Measurements from ENCODE around the gene DBP. TPM values are rescaled to one million over a fixed set of nuclear protein-coding genes. Genes with fewer than 3 reads are reported as not detected.

Gene DBP
- total and polyA plus RNA-seq, 10 of the 15 experiments (the other 5 are each of a cell fraction or from before 2014, with no cell fraction given): 2.0 to 10.6 (median 6.9) TPM

DNA sequence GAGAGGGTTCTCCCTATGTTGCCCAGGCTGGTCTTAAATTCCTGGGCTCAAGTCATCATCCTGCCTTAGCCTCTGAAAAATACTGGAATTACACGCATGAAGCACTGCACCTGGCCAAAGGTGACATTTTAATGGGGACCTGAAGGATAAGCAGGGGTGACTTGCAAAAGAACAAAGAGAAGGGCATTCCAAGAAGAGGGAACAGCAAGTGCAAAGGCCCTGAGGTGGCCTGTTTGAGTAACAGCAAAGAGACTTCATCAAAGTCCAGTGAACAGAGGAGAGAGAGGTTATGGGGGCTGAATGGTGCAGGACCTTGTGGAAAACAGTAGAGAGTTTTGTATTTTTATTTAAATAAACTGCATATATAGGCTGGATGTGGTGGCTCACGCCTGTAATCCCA lies 4.7 kb upstream of the DBP start:
- in situ Hi-C loops (cut with MboI) (loop anchor here (25.0 kb wide), 1 partner anchor 1245 kb away; the partner anchor contains the start of genes AKT1S1, IL4I1 and TBC1D17), intact Hi-C loops (cut with micrococcal nuclease; ENCODE audit: unreplicated experiment) (no loop called here)
- DNase-seq (ENCODE audit: low read depth, low spot score) (no peak), FAIRE-seq (no peak), ATAC-seq (no peak)
- peaks cover 19% of the 10 kb centered on the region for H3K4me1 ChIP-seq (ENCODE audit: control insufficient read depth, insufficient read depth, low read length)
- BruUV-seq (replicated peaks): no TSS peak
- TF ChIP-seq FOXM1 (IDR thresholded peaks at IDR 0.05; ENCODE audit: low read depth, low read length): no peak
- H3K4me3 ChIP-seq: no peak overlapping the region
- H3K79me2 ChIP-seq (ENCODE audit: control insufficient read depth, insufficient read depth, low read length): no peaks in the 10 kb centered on the region
- no peak overlapping the region for H3K9ac ChIP-seq (ENCODE audit: control insufficient read depth, insufficient read depth, low read length)
- RAD21 ChIA-PET (ENCODE audit: unreplicated experiment): no interaction called here
- H4K20me1 ChIP-seq (ENCODE audit: control insufficient read depth, insufficient read depth): no peaks in the 10 kb centered on the region
- H3K4me2 ChIP-seq (ENCODE audit: control insufficient read depth, insufficient read depth): no peak overlapping the region
- no peaks in the 10 kb centered on the region for H3K9me3 ChIP-seq (replicated peaks; ENCODE audit: control insufficient read depth, insufficient read depth, low read length)
- no peaks in the 10 kb centered on the region for H3K36me3 ChIP-seq (ENCODE audit: control insufficient read depth in 2 of 2, insufficient read depth in 2 of 2, low read length in 1 of 2)
- CTCF ChIA-PET: interaction anchor here (0.6 kb wide), 1 partner anchor 358 kb away, joined by 3 read pairs; no protein-coding TSS in a partner anchor
- SMC1A ChIA-PET (ENCODE audit: uncharacterized antibody, unreplicated experiment): interaction anchor here (0.9 kb wide), 1 partner anchor 140 kb away, joined by 4 read pairs; no protein-coding TSS in a partner anchor
- POLR2A ChIA-PET: interaction anchor here (0.6 kb wide), 1 partner anchor 54 kb away, joined by 5 read pairs; no protein-coding TSS in a partner anchor
- H3K27ac ChIP-seq (ENCODE audit: control insufficient read depth, insufficient read depth): no peak overlapping the region
- H2AFZ ChIP-seq (ENCODE audit: control insufficient read depth, low read depth, low read length): no peak overlapping the region
- 52% methylated on average over 2 of the region's 2 CpGs for WGBS (ENCODE audit: insufficient coverage, insufficient replicate concordance, low lambda C conversion rate, missing lambda C conversion rate)
- no peaks in the 10 kb centered on the region for H3K27me3 ChIP-seq (replicated peaks in 1 of 2; ENCODE audit: control insufficient read depth in 2 of 2, insufficient read depth in 2 of 2, low read length in 1 of 2)

DNA sequence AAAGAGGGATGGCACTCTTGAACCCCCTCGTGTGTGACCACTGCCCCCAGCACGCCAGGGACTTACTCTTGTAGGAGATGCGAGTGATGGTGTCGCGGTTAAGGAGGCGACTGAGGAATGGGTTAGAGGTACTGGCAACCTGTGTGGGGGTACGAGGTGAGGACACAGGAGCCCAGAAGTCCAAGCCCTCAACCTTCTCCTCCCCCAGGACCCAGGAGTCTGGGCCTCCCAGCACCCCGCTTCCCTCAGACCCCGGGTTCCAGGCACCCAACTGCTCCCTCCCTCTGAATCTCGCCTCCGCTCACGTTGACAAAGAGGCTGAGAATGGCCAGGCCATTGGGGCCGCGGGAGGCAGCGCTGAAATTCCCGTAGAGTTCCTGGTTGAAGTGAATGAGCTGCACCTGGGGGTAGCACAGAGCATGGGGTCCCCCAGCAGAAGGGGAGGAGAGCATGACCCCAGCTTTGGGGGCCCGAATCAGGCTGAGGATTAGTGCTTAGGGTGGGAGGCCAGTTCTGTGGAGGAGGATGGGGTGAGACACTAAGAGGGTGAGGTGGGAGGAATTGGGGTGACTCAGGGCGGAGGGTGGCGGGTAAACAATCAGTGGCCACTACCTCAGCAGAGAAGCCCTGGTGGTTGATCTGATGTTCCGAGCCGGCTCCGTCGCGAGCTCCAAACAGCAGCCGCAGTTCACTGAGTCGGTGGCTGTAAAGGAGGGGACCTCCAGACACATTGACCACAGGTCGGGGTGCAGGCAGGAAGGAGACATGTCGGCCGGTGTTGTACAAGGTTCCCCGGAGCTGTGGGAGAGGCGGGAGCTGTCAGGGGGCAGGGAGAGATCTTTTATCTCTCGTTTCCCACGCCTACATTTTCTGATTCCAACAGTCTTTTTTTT lies 2.5 kb upstream of the DBP start:
- no peaks in the 10 kb centered on the region for H3K9me3 ChIP-seq (replicated peaks; ENCODE audit: control insufficient read depth, insufficient read depth, low read length)
- no peaks in the 10 kb centered on the region for H4K20me1 ChIP-seq (ENCODE audit: control insufficient read depth, insufficient read depth)
- peaks cover 3% of the 10 kb centered on the region for H3K79me2 ChIP-seq (ENCODE audit: control insufficient read depth, insufficient read depth, low read length)
- SMC1A ChIA-PET (ENCODE audit: uncharacterized antibody, unreplicated experiment): no interaction called here
- peaks cover 13% of the 10 kb centered on the region for H3K4me1 ChIP-seq (ENCODE audit: control insufficient read depth, insufficient read depth, low read length)
- CTCF ChIA-PET: interaction anchor here (1.1 kb wide), 1 partner anchor 155 kb away, joined by 3 read pairs; no protein-coding TSS in a partner anchor
- RAD21 ChIA-PET (ENCODE audit: unreplicated experiment): no interaction called here
- H3K27ac ChIP-seq (ENCODE audit: control insufficient read depth, insufficient read depth): no peak overlapping the region
- H3K36me3 ChIP-seq (ENCODE audit: control insufficient read depth in 2 of 2, insufficient read depth in 2 of 2, low read length in 1 of 2): no peaks in the 10 kb centered on the region
- no peak overlapping the region for H2AFZ ChIP-seq (ENCODE audit: control insufficient read depth, low read depth, low read length)
- FAIRE-seq (no peak), DNase-seq (ENCODE audit: low read depth, low spot score) (no peak), ATAC-seq (no peak)
- H3K9ac ChIP-seq (ENCODE audit: control insufficient read depth, insufficient read depth, low read length): no peak overlapping the region
- BruUV-seq (replicated peaks): no TSS peak
- in situ Hi-C loops (cut with MboI): loop anchor here (25.0 kb wide), 1 partner anchor 1248 kb away; the partner anchor contains the start of genes AKT1S1, IL4I1 and TBC1D17
- no peak overlapping the region for H3K4me2 ChIP-seq (ENCODE audit: control insufficient read depth, insufficient read depth)
- intact Hi-C loops (cut with micrococcal nuclease; ENCODE audit: unreplicated experiment): loop anchor here (10.0 kb wide), 1 partner anchor 325 kb away; the partner anchor contains the start of gene FTL
- no peaks in the 10 kb centered on the region for H3K27me3 ChIP-seq (replicated peaks in 1 of 2; ENCODE audit: control insufficient read depth in 2 of 2, insufficient read depth in 2 of 2, low read length in 1 of 2)
- TF ChIP-seq SIN3A (IDR thresholded peaks at IDR 0.05; ENCODE audit: low read depth, low read length) (no peak), NBN (IDR thresholded peaks at IDR 0.05) (no peak), CHD4 (IDR thresholded peaks at IDR 0.05) (no peak), MTA2 (IDR thresholded peaks at IDR 0.05; ENCODE audit: low read depth) (no peak)
- TF ChIP-seq, protein P1, sequence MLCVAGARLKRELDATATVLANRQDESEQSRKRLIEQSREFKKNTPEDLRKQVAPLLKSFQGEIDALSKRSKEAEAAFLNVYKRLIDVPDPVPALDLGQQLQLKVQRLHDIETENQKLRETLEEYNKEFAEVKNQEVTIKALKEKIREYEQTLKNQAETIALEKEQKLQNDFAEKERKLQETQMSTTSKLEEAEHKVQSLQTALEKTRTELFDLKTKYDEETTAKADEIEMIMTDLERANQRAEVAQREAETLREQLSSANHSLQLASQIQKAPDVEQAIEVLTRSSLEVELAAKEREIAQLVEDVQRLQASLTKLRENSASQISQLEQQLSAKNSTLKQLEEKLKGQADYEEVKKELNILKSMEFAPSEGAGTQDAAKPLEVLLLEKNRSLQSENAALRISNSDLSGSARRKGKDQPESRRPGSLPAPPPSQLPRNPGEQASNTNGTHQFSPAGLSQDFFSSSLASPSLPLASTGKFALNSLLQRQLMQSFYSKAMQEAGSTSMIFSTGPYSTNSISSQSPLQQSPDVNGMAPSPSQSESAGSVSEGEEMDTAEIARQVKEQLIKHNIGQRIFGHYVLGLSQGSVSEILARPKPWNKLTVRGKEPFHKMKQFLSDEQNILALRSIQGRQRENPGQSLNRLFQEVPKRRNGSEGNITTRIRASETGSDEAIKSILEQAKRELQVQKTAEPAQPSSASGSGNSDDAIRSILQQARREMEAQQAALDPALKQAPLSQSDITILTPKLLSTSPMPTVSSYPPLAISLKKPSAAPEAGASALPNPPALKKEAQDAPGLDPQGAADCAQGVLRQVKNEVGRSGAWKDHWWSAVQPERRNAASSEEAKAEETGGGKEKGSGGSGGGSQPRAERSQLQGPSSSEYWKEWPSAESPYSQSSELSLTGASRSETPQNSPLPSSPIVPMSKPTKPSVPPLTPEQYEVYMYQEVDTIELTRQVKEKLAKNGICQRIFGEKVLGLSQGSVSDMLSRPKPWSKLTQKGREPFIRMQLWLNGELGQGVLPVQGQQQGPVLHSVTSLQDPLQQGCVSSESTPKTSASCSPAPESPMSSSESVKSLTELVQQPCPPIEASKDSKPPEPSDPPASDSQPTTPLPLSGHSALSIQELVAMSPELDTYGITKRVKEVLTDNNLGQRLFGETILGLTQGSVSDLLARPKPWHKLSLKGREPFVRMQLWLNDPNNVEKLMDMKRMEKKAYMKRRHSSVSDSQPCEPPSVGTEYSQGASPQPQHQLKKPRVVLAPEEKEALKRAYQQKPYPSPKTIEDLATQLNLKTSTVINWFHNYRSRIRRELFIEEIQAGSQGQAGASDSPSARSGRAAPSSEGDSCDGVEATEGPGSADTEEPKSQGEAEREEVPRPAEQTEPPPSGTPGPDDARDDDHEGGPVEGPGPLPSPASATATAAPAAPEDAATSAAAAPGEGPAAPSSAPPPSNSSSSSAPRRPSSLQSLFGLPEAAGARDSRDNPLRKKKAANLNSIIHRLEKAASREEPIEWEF (IDR thresholded peaks at IDR 0.05; ENCODE audit: insufficient replicate concordance, low read depth, low read length): no peak
- POLR2A ChIA-PET: interaction anchor here (0.6 kb wide), 1 partner anchor 20 kb away, joined by 3 read pairs; the partner anchor contains the start of gene SPHK2
- 87% methylated on average over 33 of the region's 33 CpGs for WGBS (ENCODE audit: insufficient coverage, insufficient replicate concordance, low lambda C conversion rate, missing lambda C conversion rate)
- no peak overlapping the region for H3K4me3 ChIP-seq
